ENCODE measurements around the gene TRAK1. TPM values are rescaled to one million over a fixed set of nuclear protein-coding genes. Genes with fewer than 3 reads are reported as not detected.
A peak's percentile ranks its signal among the peaks of the same experiment; 100 is the strongest.

The TRAK1 gene
- polyA plus RNA-seq, 1 donor: 49.7 TPM

GRCh38 chr3:42209917-42210316, 118.8 kb downstream of the TRAK1 start:
- no peak for DNase-seq

DNA sequence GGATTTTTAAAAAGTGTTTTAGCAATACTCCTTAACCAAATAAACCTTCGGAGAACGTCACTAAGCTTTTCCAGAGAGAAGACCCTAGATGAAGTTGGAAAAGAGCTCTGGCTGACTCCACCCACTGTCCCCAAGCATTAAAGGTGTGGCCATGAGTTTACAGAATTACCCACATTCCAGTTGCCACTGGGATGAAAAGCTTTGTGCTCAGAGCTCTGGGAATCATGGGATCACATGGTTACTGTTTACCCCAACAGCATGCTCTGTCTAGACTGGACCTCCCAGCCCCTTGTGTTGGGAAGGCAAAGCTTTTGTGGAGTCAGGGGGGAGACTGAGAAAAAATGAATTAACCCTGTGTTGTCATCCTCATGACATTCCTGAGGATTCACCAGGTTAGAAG, 119.6 kb downstream of the TRAK1 start:
- DNase-seq: no peak

DNA sequence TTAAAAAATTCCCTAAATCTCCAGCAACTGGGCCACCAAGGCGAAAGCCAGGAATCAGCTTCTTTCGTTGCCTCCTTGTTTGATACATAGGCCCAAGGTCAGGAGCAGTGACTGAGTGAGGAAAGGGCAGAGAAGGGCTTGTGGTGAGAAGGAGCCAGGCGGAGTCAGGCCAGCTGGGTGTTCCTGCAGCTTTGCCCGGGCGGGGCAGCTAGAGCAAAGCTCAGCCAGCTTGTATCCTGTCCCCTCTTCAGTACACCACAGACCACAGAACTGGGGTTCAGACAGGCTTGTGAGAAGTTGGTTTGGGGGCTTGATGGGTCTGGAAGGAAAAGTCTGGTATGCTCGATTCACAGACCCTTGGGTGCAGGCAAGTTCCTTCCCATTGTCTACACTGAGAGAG, 122.3 kb downstream of the TRAK1 start:
- DNase-seq: no peak

GRCh38 chr3:42214064-42214463, 122.9 kb downstream of the TRAK1 start:
- DNase-seq: no peak

DNA sequence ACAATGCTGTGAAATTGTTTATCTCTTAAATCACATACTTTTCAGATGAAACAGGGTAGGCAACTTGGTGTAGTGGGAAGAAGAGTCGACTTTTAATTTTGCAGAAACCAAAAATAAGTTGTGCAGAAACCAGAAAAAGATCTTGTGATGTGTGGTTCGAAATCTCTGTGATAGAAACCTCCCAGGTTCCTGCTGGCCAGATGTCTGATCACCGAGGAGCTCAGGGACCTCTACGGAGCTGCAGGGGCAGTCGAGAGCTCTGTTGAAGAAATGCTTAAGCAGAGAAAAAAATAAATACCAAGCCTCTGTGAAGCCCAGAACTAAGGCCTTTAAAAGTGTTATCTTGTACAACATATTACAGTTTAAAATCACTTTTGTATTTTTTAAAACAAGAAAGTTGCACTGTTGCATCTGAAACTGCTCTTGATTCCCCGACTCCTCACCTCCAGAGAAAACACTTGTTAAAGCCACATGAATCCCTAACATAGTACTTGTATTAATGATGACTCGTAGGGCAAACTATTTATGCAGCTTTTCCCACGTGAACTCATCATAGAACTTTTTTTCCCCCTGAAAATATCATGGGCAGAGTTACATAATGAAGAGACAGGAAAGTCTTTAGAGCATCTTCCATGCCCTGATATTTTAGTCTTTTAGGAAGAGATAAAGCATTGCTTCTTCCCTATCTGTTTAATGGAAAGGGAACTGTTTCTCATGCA, 123.6 kb downstream of the TRAK1 start:
- no peak for DNase-seq

GRCh38 chr3:42216302-42216701, 125.1 kb downstream of the TRAK1 start:
- no peak for DNase-seq

- DNase-seq: no peak
These were observed 125.8 kb downstream of the TRAK1 start for GRCh38 chr3:42216931-42217333.

DNA sequence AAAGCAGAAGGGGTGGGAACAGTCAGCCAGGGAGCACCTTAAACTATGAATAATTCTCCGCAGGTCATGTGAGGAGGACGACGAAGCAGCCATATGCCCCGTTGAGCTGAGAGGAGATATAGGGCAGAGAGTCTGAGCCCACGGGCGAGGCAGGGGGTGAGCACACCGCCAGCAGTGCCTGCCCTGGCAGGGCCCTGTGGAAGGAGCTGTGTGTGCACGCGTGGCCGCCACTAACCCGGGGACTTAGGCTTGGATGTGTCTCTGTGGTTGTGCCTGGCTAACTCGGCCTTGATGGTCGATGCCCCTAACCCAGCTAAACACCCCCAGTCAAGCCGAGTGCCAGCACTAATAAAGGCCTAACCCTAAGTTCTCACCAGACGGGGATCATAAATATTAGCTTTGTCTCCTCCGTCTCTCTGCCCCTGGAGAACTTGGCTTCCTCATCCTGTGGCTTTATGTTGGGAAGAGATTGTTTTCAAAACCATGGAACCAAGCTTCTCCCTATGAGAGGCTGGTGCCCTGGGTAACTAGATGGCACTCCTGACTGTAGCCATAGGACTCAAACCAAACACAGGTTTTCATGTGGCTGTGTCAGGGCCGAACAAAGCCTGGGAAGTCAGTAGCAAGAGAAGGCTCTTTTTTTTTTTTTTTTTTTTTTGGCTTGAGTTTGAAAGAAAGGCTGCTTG, 129.4 kb downstream of the TRAK1 start:
- no peak for DNase-seq

DNA sequence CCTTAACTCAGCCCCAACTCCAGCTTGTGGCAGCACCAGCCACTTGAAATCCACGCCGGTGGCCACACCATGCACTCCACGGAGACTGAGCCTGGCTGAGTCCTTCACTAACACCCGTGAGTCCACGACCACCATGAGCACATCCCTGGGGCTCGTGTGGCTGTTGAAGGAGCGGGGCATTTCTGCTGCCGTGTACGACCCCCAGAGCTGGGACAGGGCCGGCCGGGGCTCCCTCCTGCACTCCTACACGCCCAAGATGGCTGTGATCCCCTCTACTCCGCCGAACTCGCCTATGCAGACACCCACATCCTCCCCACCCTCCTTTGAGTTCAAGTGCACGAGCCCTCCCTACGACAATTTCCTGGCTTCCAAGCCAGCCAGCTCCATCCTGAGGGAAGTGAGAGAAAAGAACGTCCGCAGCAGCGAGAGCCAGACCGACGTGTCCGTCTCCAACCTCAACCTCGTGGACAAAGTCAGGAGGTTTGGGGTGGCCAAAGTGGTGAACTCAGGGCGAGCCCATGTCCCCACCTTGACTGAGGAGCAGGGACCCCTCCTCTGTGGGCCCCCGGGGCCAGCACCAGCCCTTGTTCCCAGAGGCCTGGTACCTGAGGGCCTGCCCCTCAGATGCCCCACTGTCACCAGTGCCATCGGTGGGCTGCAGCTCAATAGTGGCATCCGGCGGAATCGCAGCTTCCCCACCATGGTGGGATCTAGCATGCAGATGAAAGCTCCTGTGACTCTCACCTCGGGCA, 132.0 kb downstream of the TRAK1 start:
- no peak for DNase-seq

GRCh38 chr3:42224178-42224577, 133.0 kb downstream of the TRAK1 start:
- DNase-seq: no peak

GRCh38 chr3:42224658-42225421, 133.7 kb downstream of the TRAK1 start:
- no peak for DNase-seq

DNA sequence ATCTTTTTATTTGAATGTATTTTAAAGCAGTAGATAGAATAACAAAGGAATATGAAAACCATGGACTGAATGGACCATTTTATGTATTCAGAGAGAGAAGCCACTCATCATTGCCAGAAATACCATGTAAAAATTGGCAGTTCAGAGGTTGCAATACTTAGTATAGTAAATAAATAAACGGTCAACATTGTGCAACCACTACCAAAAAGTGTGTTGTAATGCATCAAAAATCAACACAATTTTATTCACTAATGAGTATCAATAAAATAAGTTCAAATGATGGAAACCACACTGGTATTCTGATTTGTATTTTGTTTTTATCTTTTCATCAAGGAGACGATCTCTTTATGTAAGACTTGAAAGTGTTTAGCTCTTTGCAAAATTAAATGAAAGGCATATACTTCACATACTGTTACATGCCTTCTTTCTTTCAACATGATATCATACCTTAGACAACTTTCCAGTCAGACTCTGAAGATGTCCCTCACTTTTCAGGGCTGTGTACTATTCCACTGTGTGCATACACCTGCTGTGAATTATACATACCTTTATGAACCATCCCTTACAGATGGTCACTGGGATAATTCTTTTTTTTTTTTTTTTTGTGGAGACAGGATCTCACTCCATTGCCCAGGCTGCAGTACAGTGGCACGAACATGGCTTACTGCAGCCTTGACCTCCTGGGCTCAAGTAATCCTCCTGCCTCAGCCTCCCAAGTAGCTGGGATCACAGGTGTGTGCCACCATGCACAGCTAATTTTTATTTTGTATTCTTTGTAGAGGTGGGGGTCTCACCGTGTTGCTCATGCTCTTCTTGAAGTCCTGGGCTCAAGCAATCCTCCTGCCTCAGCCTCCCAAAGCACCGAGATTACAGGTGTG, 134.6 kb downstream of the TRAK1 start:
- no peak for DNase-seq

DNA sequence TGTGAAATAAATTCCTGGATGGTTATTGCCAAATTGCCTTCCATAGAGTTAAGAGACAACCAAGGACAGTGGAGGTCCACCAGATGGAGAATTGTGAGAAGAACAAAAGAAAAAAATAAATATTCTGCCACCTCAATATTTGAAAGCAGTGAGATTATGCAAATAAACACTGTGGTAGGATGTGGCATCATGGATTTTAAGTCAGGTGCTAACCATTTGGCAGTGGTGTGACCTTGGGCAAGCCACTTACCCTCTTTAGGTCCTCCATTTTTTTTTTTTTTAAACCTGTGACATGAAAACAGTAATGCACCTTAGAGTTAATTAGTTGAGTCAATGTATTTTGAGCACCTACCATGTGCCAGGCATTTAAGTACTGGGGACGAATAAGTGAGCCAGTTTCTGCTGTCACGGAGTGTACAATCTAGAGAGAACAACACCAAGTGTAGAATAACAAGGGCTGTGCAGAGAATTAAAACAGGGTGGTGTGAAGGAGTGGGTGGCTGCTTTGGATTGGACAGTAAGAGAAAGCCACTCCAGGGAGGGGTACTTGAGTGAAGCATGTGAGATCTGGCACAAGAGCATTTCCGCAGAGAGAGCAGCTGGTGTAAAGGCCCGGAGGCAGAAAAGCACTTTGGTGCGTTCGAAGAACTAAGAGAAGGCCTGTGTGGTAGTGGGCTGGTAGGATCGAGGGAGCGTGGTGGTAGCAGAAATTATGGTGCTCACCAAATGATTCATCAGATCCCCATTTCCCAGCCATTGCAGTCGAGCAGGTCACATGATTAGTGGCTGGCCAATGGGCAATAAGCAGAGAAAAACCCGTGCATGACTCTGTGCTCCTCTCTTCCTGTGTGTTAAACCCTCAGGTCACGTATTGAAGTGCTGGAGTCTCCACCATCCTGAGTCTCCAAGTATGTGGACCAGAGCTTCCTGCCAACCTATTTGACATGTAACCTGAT, 135.6 kb downstream of the TRAK1 start:
- DNase-seq: no peak

DNA sequence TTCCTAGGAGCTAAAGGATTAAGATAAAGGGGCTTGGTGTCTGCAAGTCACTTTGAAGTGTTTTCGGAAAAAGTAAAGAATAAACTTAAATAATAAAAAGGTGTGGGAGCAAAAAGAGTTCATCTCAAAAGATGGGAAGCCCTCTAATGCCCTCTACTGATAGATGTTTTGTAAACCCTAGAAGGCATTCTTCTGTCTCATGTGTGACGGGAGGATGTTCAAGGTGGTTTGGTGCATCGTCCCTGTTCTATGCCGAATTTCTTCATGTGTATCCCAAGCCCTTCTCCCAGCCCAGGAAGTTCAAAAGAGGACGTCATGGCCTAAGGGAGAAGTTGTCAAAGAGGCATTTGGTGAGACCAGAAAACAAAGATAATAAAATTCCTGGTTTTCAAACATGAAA, 137.6 kb downstream of the TRAK1 start:
- DNase-seq: no peak

- DNase-seq: no peak
These were observed 138.2 kb downstream of the TRAK1 start for GRCh38 chr3:42229266-42229941.

GRCh38 chr3:42229942-42230688, 139.0 kb downstream of the TRAK1 start:
- DNase-seq: peak; percentile 49

DNA sequence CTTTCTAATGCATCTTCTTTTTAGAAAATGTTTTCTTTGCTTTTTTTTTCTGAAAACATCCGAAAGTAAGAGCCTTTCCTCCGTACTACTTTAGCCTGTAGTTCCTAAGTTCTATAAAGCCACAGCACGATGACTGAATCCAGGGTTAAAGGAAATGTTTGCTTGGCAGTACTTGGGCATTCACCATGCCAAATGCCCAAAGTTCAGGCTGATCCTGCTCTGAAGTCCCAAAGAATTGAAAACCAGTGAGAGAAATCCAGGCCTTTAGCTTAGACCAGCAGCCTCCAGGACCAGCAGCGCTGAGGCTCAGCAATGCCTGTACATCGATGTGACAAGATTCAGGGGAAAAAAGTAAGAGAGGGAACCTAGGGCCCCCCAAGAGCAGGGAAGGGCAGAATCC, 139.7 kb downstream of the TRAK1 start:
- no peak for DNase-seq

DNA sequence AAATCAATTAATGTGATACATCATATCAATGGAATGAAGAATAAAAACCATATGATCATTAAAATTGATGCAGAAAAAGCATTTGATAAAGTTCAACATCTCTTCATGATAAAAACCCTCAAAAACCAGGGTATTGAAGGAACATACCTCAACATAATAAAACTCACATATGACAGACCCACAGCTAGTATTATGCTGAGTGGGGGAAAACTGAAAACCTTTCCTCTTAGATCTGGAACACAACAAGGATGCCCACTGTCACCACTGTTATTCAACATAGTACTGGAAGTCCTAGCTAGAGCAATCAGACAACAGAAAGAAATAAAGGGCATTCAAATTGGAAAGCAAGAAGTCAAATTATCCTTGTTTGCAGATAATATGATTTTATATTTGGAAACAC, 144.4 kb downstream of the TRAK1 start:
- no peak for DNase-seq

DNA sequence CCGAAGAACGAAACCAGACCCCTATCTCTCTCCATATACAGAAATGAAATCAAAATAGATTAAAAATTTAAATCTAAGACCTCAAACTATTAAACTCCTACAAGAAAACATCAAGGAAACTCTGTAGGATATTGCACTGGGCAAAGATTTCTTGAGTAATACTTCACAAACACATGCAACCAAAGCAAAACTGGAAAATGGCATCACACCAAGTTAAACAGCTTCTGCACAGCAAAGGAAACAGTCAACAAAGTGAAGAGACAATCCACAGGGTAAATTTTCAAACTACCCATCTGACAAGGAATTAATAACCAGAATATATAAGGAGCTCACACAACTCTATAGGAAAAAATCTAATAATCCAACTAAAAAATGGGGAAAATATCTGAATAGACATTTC, 145.5 kb downstream of the TRAK1 start:
- DNase-seq: no peak

Data from left kidney (tissue), 2 donors.